ENCODE measurements around the gene DVL2.
A peak's percentile ranks its signal among the peaks of the same experiment; 100 is the strongest.

Gene DVL2

DNA sequence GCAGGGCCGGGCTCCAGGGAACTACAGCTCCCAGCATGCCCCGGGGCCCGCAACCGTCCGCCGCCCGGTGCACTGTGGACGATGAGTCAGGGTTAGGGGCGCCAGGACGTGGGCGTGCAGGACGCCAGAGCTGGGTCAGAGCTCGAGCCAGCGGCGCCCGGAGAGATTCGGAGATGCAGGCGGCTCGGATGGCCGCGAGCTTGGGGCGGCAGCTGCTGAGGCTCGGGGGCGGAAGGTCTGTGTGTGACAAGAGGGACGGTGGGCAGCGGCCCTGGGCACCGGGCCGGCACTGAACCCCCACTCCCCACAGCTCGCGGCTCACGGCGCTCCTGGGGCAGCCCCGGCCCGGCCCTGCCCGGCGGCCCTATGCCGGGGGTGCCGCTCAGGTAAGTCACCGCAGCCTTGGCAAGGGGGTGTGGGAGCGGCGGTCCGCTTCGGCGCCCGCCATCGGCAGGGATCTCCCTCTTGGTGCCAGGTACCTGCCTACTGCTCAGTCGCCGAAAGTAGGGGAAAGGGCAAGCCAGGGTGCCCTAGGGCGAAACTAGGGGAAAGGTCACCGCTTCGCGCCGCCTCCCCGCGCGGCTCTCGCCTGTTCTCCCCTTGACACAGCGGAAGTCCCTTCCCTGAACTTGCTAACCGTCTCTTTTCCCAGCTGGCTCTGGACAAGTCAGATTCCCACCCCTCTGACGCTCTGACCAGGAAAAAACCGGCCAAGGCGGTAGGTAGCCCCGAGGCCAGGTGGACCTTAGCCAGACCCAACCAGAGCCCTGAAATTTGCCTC lies 14.3 kb downstream of the DVL2 start, which contains the start of the genes ACADVL and DLG4:
ACADVL (plus strand) TSS at position 127 of the 781 bp plus-strand sequence; CDS start at position 174, 47 bp downstream.
DLG4 (minus strand) TSS at position 25 of the 781 bp plus-strand sequence.
- TF ChIP-seq CTCF (conservative IDR thresholded peaks at IDR 0.05), result no peak
- H3K27ac ChIP-seq, result peak within 1 kb of the TSS; percentile 81

DNA sequence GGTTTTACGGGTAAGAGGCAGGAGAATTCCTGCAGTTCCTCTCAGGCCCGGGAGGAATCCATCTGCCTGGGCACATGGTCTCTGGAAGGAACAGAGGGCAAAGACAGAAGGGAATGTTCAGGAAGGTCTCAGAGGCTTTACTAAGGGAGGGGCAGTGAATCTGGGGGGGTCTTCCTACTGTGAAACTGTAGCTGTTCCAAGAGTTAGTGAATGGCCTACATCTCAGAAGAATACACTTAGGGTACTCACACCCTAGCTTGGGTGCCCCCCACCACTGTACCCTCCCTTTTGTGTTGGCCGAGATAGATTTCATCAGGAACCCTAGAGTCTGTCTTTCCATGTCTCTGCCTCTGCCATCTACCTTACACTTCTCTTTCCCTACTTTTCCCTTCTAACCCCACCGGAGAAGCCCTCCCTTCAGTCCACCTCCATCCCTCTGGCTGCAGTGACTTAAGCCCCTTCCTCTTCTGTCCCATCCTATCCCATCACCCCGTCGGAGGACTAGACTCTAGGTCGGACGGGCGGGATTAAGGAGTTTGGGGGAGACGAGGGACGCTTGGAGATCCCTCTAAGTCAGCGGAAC lies 15.0 kb downstream of the DVL2 start:
- peak overlapping the region; percentile 81 for H3K27ac ChIP-seq

GRCh38 chr17:7218758-7219157 lies 15.6 kb downstream of the DVL2 start:
- TF ChIP-seq CTCF (conservative IDR thresholded peaks at IDR 0.05), result no peak
- H3K27ac ChIP-seq, result no peak overlapping the region

More for the DNA sequence above, 15.0 kb downstream of the DVL2 start:
- TF ChIP-seq CTCF (conservative IDR thresholded peaks at IDR 0.05), result no peak

DNA sequence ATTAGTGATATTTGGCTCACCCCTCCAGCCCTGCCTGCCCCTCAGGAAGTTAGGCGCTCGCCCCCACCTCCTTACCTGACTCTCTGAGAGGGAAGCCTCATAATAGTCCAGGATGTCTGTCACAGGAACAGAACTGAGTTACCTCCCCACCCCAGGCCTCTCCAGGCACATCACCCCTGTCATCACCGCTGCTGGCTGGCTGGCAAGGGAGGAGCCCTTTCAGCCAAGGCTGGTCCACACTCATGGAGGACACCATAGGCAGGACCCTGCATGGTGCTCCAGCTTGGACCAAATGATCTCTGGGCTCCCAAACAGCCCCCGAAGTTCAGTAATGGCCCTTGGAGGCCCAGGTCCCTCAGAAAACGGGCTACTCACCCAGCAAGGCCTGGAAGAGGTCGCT lies 16.2 kb downstream of the DVL2 start:
- TF ChIP-seq CTCF (conservative IDR thresholded peaks at IDR 0.05), result no peak
- H3K27ac ChIP-seq, result no peak overlapping the region

- TF ChIP-seq CTCF (conservative IDR thresholded peaks at IDR 0.05), result no peak
- no peak overlapping the region for H3K27ac ChIP-seq
Observed at GRCh38 chr17:7217113-7217987, 17.0 kb downstream of the DVL2 start.

DNA sequence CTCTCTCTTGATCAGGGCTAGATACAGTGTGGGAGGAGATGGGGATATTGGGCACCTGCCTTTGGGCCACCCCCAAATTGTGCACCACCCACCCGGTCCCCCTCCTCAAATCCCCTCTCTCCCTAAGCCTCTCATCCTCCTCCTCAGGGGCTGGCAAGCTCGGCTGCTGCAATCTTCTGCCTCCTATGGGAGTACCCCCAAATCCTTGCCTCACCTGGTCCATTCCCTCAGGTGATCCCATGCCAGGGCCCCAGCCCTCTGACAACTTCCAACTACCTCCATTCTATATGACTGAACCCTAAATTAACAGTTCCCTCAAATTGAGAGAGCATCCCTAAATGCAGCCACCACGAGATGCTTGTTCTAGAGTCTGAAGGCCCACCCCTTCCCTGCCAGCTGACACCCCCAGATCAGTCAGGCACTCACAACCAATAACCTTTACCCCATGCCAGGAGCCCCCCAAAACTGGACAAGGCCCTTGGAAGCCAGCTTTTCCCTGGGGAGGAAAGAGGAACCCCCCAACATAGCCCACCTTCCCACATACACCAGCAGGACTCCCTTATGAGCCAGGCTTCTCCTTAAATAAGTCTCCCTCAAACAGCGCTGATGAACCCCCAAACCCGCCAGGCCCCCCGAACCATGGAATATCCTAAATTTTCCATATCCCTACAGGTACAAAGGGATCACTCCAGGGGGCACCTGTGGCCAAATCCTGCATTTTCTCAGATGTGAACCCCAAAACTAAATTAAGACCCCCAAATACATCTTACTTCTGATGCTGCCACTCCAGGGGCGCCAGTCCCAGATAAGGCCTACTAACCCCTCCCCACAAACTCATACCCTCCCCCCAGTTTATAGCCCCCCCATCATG lies 17.8 kb downstream of the DVL2 start:
- no peak for TF ChIP-seq CTCF (conservative IDR thresholded peaks at IDR 0.05)
- H3K27ac ChIP-seq, result no peak overlapping the region

Measured in VCaP (cell line).